Heart right ventricle (tissue), 16 donors: ENCODE data around the gene UNC5CL. TPM values are rescaled to one million over a fixed set of nuclear protein-coding genes. Genes with fewer than 3 reads are reported as not detected.
A peak's percentile ranks its signal among the peaks of the same experiment; 100 is the strongest.

ENCODE experiments used
- ATAC-seq, 8 donors: fragments of 200-7000 bp; cut with Tn5 transposase; one replicate each; pipeline ENCODE4 v1.9.1; 2020; ENCODE audit warnings: mild to moderate bottlenecking in 8 of 8, moderate library complexity in 8 of 8, moderate number of reproducible peaks in 1 of 8
- DNase-seq, 2 donors: peaks; one replicate each; pipeline ENCODE4 v3.0.0-alpha.2; 2020
- H3K27ac ChIP-seq, 10 donors: fragments of 200-600 bp; sonication (generic) in 2 of 10; one replicate each; pipeline versions ENCODE4 v1.5.0 to v1.8.0; 2020 to 2022; ENCODE audit warnings: mild to moderate bottlenecking in 3 of 10
- H3K27me3 ChIP-seq, 7 donors: fragments of 200-600 bp; one replicate each; pipeline ENCODE4 v1.8.0; 2021 to 2022; ENCODE audit warnings: mild to moderate bottlenecking in 2 of 7
- H3K36me3 ChIP-seq, 9 donors: fragments of 200-600 bp; sonication (generic) in 1 of 9; one replicate each; pipeline versions ENCODE4 v1.5.0 to v1.8.0; 2020 to 2022; ENCODE audit warnings: mild to moderate bottlenecking in 2 of 9
- H3K4me1 ChIP-seq, 9 donors: fragments of 200-600 bp; sonication (generic) in 1 of 9; one replicate each; pipeline versions ENCODE4 v1.5.0 to v1.8.0; 2020 to 2022; ENCODE audit warnings: mild to moderate bottlenecking in 4 of 9
- H3K4me3 ChIP-seq, 10 donors: fragments of 200-600 bp; sonication (generic) in 2 of 10; one replicate each; pipeline versions ENCODE4 v1.5.0 to v1.8.0; 2020 to 2022; ENCODE audit warnings: mild to moderate bottlenecking in 7 of 10, moderate library complexity in 2 of 10
- H3K9me3 ChIP-seq, 11 donors: fragments of 200-600 bp in 10 of 11; sonication (generic) in 2 of 11; one replicate each; pipeline versions ENCODE4 v1.5.0 to v1.8.0; 2013 to 2022; ENCODE audit warnings: mild to moderate bottlenecking in 2 of 11, control low read depth in 1 of 11, moderate library complexity in 1 of 11
- WGBS, 2 donors: extraction: QIAGEN DNeasy Blood & Tissue Kit; methylation state at CpG; one replicate each; pipeline ENCODE4 v1.1.7; 2013; ENCODE audit warnings: inconsistent platforms in 1 of 2; 5-methylcytosine and 5-hydroxymethylcytosine counted together
- intact Hi-C, 10 donors: fragments of 100-400 bp; cut with DNase I; formaldehyde crosslinking; loops; one replicate each; pipeline versions ENCODE4 v1.11.1 to v1.14.2; 2022
- polyA plus RNA-seq, 2 donors: library from polyadenylated mRNA; stranded (reverse); fragments of 200-250 nt; gene quantifications; one replicate each; pipeline ENCODE4 v1.2.3, GENCODE V29; 2013
- total RNA-seq, 10 donors: library from RNA; stranded (reverse); fragmentation: NEBNext Ultra II Directional in 3 of 10; extraction: Animal tissue kit (Norgen Biotek cat#: 25700) in 3 of 10; gene quantifications; one replicate each; pipeline versions ENCODE4 v1.2.1 to v1.2.4, GENCODE V29; 2021 to 2023
- TF ChIP-seq, protein P1 (sequence below), 9 donors: fragments of 200-600 bp; sonication (generic) in 2 of 9; IDR thresholded peaks; one replicate each; pipeline versions ENCODE4 v1.5.0 to v1.8.0; 2021 to 2022; ENCODE audit warnings: antibody characterized with exemption in 9 of 9, mild to moderate bottlenecking in 5 of 9, moderate library complexity in 1 of 9
- donor health status: Arrhythmogenic right ventricular cardiomyopathy.
- donor health status: ischemic (EF 13 %, LVEDD 7.1; RV severe dilation, severe dysfunction).
- donor health status: healthy with polysubstance abuse.
- donor health status: DM: no; HTN: yes; CAD: no.
- donor health status: DM: no; HTN: no; CAD: no.
- donor health status: ischemic (EF 25% LVEDD 6.9; RV normal size, moderate dysfunction).
- donor health status: ischemic (EF 25% LVEDD 5.7; RV mildly dilated, moderate dysfunction).
- donor health status: healthy.
- donor health status: DM: yes; HTN: yes; CAD: no.
- donor health status: Ischemic cardiomyopathy.
- donor health status: ischemic (EF 35%, LVEDD 5.7; RV mildly dilated, moderate dysfunction).
- donor health status: nonischemic (EF 11% LVEDD 7.7; RV severe dilation, severe dysfunction).
- donor health status: DM: yes; HTN: yes; CAD: no.
- donor health status: PGD.
- donor health status: ischemic (EF 29% LVEDD 5.4; RV normal size, mild dysfunction).
- donor health status: nonischemic (EF 23%, LVEDD 6.1; RV moderate dilation, normal function).

UNC5CL gene
- total and polyA plus RNA-seq, 12 donors: 0.19 to 1.9 (median 0.45) TPM

DNA sequence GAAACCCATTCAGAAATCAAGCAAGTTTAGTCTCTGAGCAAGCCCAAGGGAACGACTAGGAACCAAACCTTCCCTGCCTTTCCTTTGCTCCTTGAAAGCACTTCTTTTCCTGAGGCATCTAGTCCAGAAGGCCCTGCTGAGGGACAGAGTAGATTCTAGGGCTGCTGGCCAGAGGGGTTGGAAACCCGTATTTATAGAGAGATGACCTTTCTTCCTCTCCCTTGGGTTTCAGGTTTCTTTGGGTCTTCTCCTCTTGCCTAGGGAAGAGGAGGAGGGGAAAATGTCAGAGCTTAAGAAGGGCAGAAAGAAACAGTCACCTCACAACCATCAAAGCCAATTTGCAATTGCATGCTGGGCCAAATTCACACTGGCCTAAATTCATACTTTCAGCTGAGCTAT is 19.8 kb upstream of the UNC5CL start:
- ATAC-seq: no peak
- peaks cover 4 to 77% (median 35%) of the 10 kb centered on the region in 9 donors for H3K4me1 ChIP-seq
- H3K36me3 ChIP-seq: peaks cover 0 to 39% (median 11%) of the 10 kb centered on the region in 9 donors
- peak overlapping the region in 9 of 10 donors; percentile 25 to 80 (median 62) for H3K27ac ChIP-seq
- no peaks in the 10 kb centered on the region for H3K27me3 ChIP-seq
- no peak overlapping the region for H3K4me3 ChIP-seq
- intact Hi-C loops: no loop called here
- 37 to 46% methylated on average over 2 of the region's 2 CpGs for WGBS, 2 donors
- no peaks in the 10 kb centered on the region for H3K9me3 ChIP-seq
- TF ChIP-seq, protein P1, sequence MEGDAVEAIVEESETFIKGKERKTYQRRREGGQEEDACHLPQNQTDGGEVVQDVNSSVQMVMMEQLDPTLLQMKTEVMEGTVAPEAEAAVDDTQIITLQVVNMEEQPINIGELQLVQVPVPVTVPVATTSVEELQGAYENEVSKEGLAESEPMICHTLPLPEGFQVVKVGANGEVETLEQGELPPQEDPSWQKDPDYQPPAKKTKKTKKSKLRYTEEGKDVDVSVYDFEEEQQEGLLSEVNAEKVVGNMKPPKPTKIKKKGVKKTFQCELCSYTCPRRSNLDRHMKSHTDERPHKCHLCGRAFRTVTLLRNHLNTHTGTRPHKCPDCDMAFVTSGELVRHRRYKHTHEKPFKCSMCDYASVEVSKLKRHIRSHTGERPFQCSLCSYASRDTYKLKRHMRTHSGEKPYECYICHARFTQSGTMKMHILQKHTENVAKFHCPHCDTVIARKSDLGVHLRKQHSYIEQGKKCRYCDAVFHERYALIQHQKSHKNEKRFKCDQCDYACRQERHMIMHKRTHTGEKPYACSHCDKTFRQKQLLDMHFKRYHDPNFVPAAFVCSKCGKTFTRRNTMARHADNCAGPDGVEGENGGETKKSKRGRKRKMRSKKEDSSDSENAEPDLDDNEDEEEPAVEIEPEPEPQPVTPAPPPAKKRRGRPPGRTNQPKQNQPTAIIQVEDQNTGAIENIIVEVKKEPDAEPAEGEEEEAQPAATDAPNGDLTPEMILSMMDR (IDR thresholded peaks at IDR 0.05): no peak
- no peak for DNase-seq

DNA sequence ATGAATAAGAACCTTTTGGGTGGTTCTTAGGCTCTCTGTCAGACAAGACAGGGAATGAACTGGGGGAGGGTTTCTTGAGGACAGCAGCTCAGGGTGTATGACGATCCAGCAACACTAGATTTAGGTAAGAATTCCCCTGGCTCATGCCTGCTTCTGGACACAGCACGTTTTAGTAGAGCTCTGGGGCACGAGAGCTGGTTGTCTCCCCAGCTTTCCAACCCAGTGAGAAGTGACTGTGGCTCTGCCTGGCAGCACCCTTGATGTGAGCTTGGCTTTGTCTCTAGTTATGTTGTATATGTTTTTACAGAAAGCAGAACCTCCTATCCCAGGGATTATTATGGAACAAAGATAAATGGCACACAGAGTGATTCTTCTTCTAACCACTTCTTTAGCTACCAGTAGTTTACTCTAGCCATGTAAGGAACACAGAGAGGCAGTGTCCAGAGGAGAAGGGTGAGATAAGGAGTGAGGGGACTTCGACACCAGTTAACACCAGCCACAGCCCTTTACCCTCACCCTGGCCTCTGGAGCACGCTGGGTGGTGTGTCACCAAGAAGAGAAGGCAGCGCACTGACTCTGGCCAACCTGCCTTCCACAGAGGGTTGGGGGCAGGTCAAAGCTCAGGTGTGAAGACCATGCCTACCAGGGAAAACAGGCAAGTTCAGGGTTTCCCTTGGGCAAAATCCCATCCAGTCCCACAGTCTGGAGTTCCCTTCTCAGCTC is 17.9 kb upstream of the UNC5CL start:
- intact Hi-C loops: no loop called here
- ATAC-seq: peak in 1 of 8 donors; percentile 19
- Histone ChIP-seq H3K27me3 (no peaks in the 10 kb centered on the region), H3K9me3 (no peaks in the 10 kb centered on the region), H3K4me1 (peaks cover 5 to 77% (median 36%) of the 10 kb centered on the region in 9 donors), H3K27ac (peak overlapping the region in 9 of 10 donors; percentile 49 to 94 (median 88)), H3K36me3 (peaks cover 0 to 20% (median under 1%) of the 10 kb centered on the region in 9 donors), H3K4me3 (peak overlapping the region in 5 of 10 donors; percentile 22 to 52 (median 46))
- WGBS, 2 donors: 49 to 65% methylated on average over 6 of the region's 6 CpGs
- TF ChIP-seq, protein P1 (IDR thresholded peaks at IDR 0.05): no peak
- no peak for DNase-seq

DNA sequence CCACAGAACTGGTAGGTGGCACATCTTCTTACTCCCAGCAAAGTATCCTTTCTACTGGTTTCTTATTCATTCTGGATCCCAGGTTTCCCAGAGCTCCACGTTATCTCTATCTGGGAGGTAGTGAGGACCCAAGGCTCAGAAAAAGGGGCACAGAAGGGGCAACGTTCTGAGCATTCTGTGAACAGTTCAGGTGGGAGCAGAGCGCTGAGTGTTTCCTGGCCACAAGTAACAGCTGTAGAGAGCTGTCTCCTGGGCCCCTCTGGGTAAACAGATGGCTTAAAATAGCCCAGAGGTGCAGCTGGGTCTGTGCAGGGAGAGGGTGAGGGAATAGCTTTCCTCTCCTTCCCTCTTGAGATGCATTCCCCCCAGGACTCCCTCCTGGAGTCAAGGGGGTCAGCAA is 16.1 kb upstream of the UNC5CL start:
- intact Hi-C loops: no loop called here
- no peaks in the 10 kb centered on the region for H3K27me3 ChIP-seq
- peaks cover 0 to 7% (median 0%) of the 10 kb centered on the region in 9 donors for H3K36me3 ChIP-seq
- H3K4me1 ChIP-seq: peaks cover 5 to 68% (median 31%) of the 10 kb centered on the region in 9 donors
- ATAC-seq (peak in 7 of 8 donors; percentile 30 to 77 (median 70)), DNase-seq (peak; percentile 26 to 49)
- H3K4me3 ChIP-seq: peak overlapping the region; percentile 4 to 55 (median 46)
- 27 to 49% methylated on average over 3 of the region's 3 CpGs for WGBS, 2 donors
- no peaks in the 10 kb centered on the region for H3K9me3 ChIP-seq
- TF ChIP-seq, protein P1 (IDR thresholded peaks at IDR 0.05): no peak
- peak overlapping the region; percentile 77 to 94 (median 88) for H3K27ac ChIP-seq

DNA sequence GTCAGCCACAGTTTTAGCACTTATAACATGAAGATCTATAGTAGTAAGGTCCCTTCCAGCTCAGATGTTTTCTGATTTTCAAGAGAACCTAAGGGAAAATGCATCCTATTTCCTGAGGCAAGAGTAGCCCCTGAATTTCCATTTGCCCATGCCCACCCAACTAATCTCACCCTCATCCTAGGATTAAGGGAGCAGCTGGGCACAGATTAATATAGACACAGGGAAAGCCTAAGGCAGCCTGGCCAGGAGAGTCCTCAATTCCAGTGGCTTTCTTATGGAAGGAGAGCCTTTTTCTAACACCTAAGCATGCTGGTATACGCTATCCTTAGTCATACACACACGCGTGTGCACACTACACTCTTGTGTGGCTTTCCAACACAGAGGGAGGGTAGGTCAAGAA is 15.5 kb upstream of the UNC5CL start:
- peaks cover 5 to 68% (median 37%) of the 10 kb centered on the region in 9 donors for H3K4me1 ChIP-seq
- intact Hi-C loops: no loop called here
- H3K36me3 ChIP-seq: peaks cover 0 to 6% (median 0%) of the 10 kb centered on the region in 9 donors
- no peaks in the 10 kb centered on the region for H3K9me3 ChIP-seq
- DNase-seq (no peak), ATAC-seq (no peak)
- TF ChIP-seq, protein P1 (IDR thresholded peaks at IDR 0.05): no peak
- H3K27ac ChIP-seq: peak overlapping the region; percentile 77 to 94 (median 88)
- 48 to 76% methylated on average over 3 of the region's 3 CpGs for WGBS, 2 donors
- H3K27me3 ChIP-seq: no peaks in the 10 kb centered on the region
- peak overlapping the region; percentile 34 to 55 (median 46) for H3K4me3 ChIP-seq
